ENCODE measurements around the gene LCN2. TPM values are rescaled to one million over a fixed set of nuclear protein-coding genes. Genes with fewer than 3 reads are reported as not detected.

The LCN2 gene
- total RNA-seq, 2 donors from 2014 or later = not detected

- DNase-seq (ENCODE audit: low spot score) = no peak
- Histone ChIP-seq H3K27ac (no peak overlapping the region), H3K36me3 (no peaks in the 10 kb centered on the region), H3K27me3 (no peaks in the 10 kb centered on the region), H3K4me3 (no peak overlapping the region), H3K9me3 (no peaks in the 10 kb centered on the region), H3K4me1 (peaks cover 0 to 8% of the 10 kb centered on the region in 2 donors)
- TF ChIP-seq CTCF (IDR thresholded peaks at IDR 0.05) = no peak
Observed at GRCh38 chr9:128149951-128150593, 819 bp downstream of the LCN2 start.

DNA sequence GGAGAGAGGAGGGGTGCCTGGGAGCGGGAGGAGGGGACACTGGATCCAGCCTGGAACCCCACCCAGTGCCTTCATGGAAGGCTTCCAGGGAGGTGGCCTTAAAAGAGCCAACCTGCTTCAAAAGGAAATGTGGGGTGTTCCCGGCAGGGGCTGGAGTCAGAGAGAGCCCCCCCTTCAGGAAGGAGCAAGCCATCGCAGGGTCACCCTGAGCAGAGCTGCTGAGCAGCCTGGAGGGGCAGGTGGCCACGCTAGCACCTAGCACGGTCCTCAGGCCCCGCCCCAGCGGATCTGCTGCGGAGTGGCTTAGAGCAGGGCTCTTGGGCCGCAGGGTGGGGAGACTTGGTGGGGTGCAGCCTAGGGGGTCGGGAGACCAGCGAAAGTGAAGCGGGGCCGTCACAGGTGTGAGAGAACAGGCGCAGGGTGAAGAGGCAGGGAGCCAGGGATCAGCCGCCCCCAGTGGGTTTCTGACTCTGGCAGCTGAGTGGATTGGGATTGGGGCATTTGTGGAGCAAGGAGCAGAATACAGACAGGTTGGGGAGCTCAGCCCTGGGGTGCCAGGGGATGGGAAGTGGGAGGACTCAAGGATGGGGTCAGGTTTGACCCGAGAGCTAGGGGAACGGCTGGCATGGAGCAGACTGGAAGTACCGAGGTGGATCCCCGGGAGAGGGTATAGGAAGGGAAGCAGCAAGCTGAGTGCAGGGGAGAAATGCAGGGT lies 1.5 kb downstream of the LCN2 start:
- H3K27me3 ChIP-seq = no peaks in the 10 kb centered on the region
- no peak for DNase-seq (ENCODE audit: low spot score)
- no peak for TF ChIP-seq CTCF (IDR thresholded peaks at IDR 0.05)
- no peak overlapping the region for H3K4me3 ChIP-seq
- H3K9me3 ChIP-seq = no peaks in the 10 kb centered on the region
- no peaks in the 10 kb centered on the region for H3K36me3 ChIP-seq
- no peak overlapping the region for H3K27ac ChIP-seq
- peaks cover 0 to 8% of the 10 kb centered on the region in 2 donors for H3K4me1 ChIP-seq

GRCh38 chr9:128151309-128152132 lies 2.3 kb downstream of the LCN2 start:
- Histone ChIP-seq H3K4me3 (no peak overlapping the region), H3K4me1 (peaks cover 0 to 8% of the 10 kb centered on the region in 2 donors), H3K27ac (no peak overlapping the region), H3K9me3 (no peaks in the 10 kb centered on the region), H3K36me3 (no peaks in the 10 kb centered on the region), H3K27me3 (no peaks in the 10 kb centered on the region)
- no peak for DNase-seq (ENCODE audit: low spot score)
- TF ChIP-seq CTCF (IDR thresholded peaks at IDR 0.05) = no peak

DNA sequence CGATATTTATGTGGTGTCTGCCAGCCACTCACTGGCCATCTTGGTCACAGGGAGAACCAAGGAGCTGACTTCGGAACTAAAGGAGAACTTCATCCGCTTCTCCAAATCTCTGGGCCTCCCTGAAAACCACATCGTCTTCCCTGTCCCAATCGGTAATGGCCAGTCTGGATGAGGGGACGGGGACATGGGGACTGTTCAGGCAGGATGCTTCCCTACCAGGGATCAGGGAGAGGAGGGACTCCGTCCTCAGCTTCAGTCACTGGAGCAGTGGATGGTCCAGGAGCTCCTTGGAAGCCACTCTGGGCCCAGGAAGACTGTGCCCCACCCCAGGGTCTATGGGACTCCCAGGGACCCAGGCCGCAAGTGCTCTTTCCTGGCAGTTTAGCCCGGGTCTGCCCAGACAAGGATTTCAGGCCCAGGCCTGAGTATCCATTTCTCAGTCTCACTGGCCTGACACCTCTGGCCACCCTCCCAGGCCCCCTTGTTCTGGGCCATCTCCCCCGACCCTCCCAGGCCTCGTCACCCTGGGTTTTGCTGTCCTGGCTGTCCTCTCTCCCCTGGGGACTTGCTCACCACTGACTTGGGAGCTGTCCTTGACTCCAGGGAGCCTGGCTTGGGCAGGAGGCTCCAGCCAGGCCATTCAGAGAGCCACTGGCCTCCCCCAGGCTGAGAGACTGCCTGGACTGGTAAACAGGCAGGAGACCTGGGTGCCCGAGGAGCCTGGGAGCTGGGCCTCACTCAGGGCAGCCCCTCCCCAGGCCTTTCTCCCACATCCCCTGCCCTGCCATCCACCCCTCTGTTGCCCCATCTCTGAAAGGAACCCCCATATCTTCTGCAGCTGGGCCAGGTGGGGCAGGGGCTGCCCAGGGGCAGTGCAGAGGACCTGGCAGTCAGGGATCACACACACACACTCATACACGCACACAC lies 3.1 kb downstream of the LCN2 start:
- Histone ChIP-seq H3K4me1 (peaks cover 0 to 8% of the 10 kb centered on the region in 2 donors), H3K27me3 (no peaks in the 10 kb centered on the region), H3K27ac (no peak overlapping the region), H3K36me3 (no peaks in the 10 kb centered on the region), H3K9me3 (no peaks in the 10 kb centered on the region), H3K4me3 (no peak overlapping the region)
- no peak for TF ChIP-seq CTCF (IDR thresholded peaks at IDR 0.05)
- no peak for DNase-seq (ENCODE audit: low spot score)

All from right atrium auricular region (tissue), 2 donors.